Right renal cortex interstitium (tissue), 3 donors: ENCODE measurements around the gene SPECC1. TPM values are rescaled to one million over a fixed set of nuclear protein-coding genes. Genes with fewer than 3 reads are reported as not detected.
"Not testable (repeated sequence)": the region's sequence is repeated elsewhere in the genome, so short reads cannot be mapped to it uniquely, and the experiment has no call there.

Experiments used
- DNase-seq, 3 donors: peaks; one replicate each; pipeline ENCODE4 v3.0.0-alpha.2; 2013; ENCODE audit warnings: low read depth in 3 of 3, low spot score in 2 of 3
- polyA plus RNA-seq, 3 donors: library from polyadenylated mRNA; unstranded; fragments of 120-200 nt; gene quantifications; one replicate each; pipeline ENCODE4 v1.2.1, GENCODE V29; 2013; ENCODE audit not compliant: insufficient read length in 3 of 3

Gene SPECC1
- polyA plus RNA-seq, 3 donors: 12.1 to 14.6 (median 14.2) TPM

DNA sequence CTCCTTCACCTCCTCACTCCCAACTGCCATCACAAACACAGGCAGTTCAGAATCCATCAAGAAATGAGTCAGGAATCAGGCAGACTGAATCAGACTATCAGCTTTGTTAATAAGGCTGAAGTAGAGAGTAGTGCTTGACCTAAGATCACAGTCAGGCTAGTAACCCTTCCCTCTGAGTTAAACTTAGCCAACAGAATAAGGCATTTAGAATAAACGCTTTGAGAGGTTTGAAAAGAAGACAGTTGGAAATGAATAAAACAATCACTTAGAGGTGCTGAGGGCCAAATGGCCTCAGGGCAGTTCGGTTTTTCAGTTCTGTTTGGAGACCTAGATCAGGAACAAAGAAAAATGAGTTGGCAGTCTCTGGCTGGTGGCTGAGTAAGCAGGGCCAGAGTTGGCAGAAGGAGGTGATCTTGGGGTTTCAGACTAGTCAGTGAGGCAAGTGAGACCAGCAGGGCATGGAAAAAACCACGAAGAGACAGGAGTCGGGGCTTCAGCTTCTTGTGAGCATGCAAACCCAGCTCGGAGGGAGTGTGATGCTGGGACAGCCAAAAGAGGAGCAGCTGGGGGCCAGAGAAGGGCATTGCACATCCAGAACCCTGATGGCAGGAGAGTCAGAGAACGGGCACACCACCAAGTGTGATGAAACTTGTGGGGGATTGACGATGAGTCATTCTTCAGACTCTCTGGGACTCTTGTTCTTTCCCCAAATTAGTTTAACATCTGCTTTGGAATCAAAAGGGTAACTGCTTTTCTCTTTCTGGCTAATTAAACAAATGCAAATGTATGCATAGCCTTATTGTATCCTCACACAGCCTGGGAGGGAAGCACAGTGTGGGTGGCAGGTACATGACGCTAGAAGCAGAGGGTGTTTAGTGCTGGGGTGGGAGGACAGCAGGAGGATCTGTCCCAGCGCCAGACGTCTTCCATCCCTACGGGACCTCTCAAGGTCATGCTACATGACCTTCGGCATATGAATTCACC is 54.8 kb downstream of the SPECC1 start:
- DNase-seq: no peak

DNA sequence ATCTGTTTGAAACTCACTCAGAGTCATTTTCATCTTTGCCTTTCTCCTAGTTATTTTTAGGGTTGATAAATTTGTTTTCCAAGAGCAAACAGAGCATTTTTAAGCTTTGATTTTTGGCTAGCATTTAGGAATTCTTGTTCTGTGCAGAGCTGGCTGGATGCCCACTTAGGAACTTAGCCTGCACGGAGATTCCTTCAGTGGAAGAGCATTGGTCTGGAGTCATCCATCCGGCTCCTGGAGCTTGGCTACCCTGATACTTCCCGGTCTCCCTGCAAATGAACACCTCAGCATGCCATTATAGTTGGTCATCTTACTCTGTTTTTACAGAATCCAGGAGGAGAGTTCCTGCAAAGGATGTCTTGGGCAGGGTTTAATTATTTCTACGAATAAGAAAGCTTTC is 57.1 kb downstream of the SPECC1 start:
- no peak for DNase-seq

DNA sequence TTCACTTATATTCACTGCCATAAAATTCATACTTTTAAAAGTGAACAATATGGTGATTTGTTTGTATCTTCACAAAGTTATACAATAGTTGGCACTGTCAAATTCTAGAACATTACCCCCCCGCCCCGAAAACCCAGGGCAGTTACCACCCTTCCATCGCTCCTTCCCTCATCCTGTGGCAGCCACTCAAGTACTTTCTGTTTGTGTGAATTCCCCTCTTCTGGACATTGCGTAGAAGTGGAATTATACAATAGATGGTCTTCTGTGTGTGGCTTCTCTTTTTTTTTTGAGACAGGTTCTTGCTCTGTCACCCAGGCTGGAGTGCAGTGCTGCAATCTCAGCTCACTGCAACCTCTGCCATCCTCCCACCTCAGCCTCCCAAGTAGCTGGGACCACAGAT is 58.6 kb downstream of the SPECC1 start:
- DNase-seq: no peak

DNA sequence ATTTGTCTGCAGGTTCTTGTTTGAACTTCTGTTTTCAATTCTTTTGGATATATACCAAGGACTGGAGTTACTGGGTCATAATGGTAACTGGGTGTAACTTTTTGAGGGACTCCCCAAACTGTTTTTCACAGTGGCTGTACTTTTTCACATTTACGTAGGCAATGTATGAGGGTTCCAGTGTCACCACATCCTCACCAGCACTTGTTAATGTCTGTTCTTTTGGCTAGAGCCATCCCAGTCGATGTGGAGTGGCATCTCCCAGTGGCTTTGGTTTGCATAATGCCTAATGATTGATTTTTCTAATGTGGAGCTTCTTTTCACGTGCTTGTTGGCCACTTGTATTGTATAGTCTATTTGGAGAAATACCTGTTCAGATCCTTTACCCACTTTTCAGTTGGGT is 59.3 kb downstream of the SPECC1 start:
- no peak for DNase-seq

DNA sequence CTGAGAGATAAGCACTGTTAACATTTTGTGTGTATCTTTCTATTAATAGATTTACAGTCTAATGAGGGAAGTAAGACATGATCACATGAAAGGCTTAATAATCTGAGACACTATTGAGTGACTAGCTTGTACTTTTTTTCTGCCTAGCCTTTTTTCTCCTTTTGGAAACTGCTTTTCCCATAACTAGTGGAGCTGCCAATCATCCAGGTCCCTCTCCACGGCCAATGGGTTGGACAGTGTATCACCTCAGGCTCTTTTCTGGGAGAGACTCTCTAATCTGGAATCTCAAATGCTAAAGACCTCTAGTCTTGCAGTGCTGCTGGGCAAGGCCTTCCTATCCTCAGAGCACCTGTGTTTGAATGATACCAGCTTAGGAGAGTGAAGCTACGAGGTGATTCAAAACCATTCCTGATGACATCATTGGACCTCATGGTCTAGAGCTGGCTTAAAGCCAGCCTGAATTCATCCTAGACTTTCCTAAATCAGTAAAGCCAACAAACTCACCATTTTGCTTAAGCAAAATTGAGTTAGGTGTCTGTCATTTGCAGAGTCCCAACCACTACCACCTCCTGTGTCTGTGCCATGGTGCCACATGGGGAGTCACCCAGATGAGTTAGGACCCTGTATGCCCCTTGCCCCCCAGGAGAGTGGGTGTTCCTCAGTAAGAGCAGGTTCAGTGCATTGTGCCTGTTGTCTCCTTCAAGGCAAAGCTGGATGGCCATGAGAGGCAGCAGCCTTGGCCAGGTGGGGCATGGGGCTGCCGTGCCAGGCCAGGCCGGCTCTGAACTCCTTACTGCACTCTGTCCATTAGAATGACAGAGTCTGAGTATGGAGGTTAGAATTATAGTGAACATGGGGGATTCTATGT is 62.9 kb downstream of the SPECC1 start:
- DNase-seq: no peak

DNA sequence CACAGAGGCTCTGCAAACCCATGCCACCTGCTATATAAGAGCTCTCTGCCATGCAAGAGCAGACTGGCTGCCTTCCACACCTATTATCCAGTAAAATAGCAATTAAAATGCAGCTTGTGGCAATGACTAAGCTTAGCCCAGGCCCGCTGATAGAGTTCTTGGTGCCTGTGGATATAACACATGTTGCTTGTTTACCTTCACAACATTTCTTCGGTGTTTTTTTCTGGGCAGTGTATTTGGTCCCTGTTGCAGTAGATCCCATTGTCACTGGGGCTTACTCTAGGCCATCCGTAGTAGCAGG is 63.5 kb downstream of the SPECC1 start:
- DNase-seq: no peak

DNA sequence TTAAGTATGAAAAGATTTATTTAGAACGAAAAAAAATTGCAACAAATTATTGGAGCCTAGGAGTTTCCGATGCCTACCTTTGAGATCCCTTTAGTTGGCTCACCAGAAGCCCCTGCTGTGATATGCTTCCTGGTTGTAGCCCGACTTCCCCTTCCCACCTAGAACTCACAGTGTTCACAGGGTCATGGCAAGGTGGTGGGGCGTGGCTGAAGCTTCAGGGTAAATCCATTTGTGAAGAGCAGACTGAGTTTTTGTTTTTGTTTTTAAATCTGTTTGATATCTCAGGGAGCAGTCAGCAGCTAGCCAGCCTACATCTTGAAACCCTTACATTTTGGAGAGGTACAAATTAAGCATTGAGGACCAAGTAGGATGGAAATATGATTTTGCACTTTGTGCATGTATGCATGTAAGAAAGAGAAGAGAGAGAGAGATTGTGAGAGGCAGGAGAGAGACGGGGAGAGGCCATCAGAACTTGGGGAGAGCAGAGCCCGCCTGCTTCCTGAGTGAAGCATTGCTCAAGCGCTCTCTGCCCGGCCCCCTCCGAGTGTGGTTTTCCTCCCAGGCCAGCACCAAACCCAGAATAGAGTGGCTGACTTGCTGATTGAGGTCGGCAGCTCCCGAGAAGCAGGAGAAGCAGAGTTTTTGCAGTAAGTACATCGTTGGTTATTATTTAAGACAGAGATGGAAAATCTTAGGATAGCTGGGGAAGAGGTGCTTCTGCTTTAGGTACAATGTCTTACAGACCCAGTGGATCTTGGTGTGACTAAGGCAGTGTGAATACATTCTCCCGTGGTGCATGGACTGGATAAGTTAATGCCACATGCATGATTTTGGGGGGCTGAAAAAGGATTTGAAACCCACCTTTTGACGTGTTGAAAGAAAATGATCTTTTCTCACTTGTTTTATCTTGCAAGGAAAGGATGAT is 64.2 kb downstream of the SPECC1 start:
- no peak for DNase-seq

DNA sequence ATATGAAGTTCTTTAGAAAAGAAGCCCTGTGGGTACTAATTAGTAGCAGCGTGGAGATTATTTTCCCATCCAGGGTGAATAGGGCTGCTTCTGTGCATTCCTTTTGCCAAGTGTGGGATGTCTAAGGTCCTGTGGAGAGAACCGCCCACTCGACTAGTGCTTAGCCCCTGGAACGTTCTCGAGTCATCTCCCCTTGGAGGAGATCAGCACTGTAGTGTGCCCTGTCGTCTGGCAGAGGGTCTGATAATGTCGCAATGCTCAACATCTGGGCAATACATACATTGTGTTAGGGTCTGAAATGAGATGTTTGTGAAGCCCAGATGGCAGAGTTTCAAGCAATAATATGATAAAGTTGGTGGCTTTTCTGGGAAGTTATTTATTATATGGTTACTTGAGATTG is 64.8 kb downstream of the SPECC1 start:
- DNase-seq: no peak

DNA sequence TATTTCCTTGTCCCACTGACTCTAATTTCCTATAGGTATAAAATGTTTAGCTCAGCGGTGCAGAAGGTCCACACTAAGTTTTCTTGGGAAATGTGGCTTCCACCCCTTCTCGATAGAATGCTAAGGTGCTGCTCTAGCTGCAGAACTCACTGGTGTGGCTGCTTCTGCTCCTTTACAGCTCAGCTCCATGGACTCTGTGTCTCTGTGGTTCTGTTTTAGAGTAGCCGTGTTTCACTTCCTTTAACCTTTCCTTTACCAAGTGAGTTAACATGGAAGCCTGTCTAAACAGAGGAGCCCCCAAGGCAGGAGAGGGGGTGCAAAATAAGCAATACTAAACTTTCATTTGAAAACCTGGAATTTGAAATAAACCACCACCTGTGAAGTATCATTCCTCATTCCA is 65.3 kb downstream of the SPECC1 start:
- no peak for DNase-seq

DNA sequence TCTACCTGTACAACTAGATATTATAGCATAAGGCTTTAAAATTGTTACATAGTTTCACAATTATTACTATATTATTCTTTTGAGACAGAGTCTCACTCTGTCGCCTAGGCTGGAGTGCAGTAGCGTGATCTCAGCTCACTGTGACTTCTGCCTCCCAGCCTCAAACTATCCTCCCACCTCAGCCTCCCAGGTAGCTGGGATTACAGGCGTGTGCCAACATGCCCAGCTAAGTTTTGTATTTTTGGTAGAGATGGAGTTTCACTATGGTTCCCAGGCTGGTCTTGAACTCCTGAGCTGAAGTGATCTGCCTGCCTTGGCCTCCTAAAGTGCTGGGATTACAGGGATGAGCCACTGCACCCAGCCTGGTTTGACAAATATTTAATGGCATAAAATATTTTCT is 67.0 kb downstream of the SPECC1 start:
- DNase-seq: not testable (repeated sequence)

DNA sequence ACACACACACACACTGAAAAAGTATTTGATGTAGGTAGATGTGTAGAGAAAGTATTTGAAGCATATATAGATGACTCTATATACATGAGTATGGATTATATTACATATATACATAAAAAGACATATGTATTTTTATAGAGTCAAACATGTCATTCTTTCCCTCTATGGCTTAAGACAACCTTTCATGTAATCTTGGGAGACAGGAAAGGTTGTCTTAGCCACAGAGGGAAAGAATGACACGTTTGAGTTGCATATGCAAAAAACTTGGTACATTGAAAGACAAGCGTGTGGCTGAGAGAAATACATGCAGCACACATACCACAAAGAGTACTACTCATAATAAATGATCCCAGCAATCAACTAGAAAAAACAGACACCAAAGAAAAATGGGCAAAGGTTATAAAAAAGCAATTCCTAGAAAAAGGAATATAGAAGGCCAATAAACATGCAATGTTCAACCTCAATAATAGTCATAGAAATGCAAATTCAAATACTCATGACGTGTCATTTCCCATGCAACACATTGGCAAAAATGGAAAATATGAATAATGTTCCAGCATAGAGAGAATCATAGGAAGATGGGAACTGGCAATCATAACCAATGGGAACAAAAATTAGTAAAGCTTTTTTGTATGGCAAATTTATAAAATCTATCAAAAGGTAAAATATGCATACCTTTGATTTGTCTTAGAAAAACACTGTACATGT is 69.0 kb downstream of the SPECC1 start:
- DNase-seq: no peak

DNA sequence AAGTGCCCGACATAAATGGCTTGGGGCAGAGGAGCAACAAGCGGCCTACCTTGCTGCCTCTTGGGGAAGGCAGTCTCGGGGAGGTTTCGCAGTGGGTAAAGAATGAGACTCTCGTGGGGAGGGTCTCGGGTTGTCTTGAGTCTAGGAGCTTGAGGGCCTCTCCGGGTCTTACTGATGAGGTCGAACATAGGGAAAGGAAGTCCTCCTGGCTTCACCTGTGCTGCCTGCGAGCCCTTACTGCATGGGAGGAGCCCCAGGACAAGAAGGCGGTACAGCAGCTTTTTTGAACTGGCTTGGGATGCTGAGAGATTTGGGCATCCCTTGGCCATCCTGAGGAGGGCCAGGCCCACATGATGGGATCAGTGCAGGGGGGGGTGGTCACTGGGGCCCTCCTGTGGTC is 71.4 kb downstream of the SPECC1 start:
- DNase-seq: no peak

DNA sequence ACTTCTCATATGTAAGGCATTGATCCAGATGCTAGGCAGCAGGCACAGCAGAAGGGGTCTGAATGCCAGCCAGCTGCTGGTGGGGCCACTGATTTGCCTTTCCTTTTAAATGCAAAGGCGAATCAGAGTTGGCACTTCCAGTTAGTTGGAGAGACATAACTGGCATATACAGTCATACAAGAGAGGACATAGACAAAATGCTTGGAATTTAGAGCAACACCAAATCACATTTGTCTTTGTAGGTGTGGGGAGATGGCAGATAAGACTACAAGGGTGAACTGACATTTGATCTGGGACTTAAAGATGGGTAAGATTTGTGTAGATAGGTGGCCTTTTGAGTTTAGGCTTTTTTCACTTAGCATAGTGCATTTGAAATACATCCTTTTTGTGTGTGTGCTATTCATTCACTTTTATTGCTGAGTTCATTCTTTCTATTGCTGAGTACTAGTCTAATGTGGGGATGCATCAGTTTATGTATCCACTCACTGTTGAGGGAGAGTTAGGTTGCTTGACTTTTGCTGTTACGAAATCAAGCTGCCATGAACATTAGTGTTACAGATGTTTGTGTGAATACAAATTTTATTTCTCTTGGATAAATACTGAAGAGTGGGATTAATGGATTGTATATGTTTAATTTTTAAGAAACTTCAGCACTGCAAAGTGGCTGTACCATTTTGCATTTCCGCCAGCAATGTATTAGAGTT is 74.1 kb downstream of the SPECC1 start:
- DNase-seq: no peak

DNA sequence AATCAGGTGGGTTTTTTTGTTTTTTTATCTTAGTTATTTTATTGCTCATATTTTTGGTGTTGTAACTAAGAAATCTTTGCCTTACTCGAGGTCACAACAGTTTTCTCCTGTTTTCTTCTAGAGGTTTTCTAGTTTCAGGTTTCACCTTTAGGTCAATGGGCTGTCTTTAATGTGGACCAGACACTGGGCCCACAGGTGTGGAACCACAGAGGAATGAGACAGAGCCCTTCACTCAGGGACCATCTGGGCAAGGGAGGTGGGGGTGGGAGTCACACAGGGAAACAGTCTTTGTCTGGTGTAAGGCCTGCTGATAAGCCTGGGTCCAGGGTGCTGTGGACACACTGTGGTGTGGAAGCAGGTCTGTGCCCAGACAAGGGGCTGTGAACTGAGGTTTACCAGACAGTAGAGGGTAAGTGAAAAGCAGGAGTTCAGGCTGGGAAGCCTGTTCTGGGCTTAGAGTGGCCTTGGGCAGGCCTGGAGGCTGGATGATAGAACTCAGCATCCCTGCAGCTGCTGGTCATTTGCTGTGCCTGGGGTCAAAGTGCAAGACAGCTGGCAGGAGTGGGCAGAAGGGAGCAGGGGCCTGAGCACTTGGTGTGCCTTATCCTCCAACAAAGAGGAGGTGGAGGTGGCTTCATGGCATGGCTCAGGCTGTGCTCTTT is 75.6 kb downstream of the SPECC1 start:
- no peak for DNase-seq

DNA sequence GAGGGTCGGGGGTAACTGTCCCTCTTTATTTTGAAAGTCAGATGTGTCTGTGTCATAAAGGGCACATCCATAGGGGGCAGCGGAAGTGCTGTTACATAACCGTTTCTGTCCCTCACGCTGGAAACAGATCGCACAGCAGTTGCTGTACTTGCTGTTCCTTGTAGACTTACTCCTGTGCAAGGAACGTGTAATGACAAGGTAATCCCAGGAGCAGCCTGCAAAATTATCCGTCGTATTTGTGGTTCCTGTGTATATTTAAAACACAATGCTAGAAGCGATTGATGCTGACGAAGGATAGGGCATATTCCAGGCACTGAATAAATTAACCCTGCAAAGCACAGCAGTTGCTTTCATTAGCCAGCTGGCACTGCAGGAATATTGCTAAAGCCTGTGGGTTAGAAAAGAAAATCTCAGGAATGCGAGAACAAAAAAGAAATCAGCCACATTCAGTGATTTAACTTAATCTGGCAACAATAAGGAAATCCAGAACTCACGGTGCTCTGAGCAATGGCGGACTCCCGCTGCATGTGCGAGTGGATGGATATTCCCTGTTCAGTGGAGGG is 76.2 kb downstream of the SPECC1 start:
- no peak for DNase-seq

DNA sequence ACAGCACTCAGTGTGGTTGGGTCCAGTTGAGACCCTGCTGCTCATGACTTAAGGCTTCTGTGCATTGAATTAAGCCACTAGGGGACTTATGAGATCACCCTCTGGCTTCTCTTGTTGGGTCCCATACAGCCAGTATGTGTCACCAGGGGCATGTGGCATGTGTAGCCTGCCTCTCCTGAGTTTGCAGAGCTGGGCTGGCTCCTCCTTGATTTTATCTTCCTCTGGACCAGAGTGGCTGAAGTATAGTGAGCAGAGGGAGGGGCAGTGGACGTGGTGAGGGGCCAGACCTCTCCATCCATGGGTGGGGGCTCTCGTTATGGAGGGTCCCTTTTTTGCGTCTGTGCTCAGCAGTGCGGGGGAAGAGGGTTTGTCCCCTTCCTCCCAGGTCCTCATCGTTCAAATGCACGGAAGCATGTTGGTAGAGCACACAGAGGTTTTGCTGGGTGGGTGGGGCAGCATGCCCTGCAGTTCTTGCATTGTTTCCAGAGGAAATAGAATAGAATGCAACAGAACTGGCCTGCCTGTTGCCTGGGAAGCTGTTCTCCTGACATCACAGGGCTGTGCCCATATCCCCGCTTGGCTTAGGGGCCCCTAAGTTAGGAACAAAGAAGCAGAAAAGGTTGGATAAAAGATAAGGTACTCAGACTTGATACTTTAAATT is 77.4 kb downstream of the SPECC1 start:
- DNase-seq: no peak

DNA sequence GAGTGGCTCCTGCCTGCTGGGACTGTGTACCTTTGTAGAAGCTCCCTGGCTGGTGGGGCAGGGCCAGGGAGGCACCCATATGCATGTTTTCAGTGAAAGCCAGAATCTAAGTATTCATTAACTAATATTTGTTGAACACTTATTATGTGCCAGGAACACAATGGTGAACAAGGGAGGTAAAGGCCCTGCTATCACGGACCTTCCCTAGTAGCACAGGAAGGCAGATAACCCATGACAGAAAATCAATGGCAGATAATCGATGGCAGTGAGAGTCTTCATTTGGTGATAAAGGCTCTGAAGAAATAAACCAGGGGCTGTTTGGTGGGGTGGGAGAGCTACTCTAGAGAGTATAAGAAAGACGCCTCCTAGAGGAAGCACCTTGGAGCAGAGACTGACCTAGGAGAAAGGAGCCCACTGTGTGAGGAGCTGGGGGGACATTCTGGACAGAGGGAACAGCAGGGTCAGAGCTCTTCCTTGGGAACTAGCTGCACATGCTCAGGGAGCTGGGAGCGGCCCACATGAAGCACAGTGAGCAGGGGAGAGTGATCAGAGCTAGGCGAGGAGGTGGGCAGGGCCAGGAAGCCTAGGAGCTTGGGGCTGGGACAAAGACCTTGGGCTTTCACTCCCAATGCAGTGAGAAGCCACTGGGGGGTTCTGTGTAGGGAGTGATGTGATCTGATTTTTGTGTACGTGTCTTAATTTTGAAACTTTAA is 78.5 kb downstream of the SPECC1 start:
- no peak for DNase-seq
